Osteocyte (in vitro differentiated cells): ENCODE results near the gene RPRD2. TPM values are rescaled to one million over a fixed set of nuclear protein-coding genes. Genes with fewer than 3 reads are reported as not detected.

Experiments used
- DNase-seq: peaks from one replicate; pipeline ENCODE4 v3.0.0; 2021; ENCODE audit warnings: mixed read lengths; ENCODE audit not compliant: unreplicated experiment; ENCODE audit errors: extremely low spot score
- H3K27ac Mint-ChIP-seq: one replicate; pipeline ENCODE4 v1.8.0; 2021; ENCODE audit warnings: mild to moderate bottlenecking, mixed read lengths; ENCODE audit not compliant: unreplicated experiment
- H3K27me3 Mint-ChIP-seq: one replicate; pipeline ENCODE4 v1.8.0; 2021; ENCODE audit warnings: mixed read lengths; ENCODE audit not compliant: unreplicated experiment
- H3K36me3 Mint-ChIP-seq: one replicate; pipeline ENCODE4 v1.8.0; 2021; ENCODE audit warnings: mixed read lengths; ENCODE audit not compliant: unreplicated experiment
- H3K4me1 Mint-ChIP-seq: one replicate; pipeline ENCODE4 v1.8.0; 2021; ENCODE audit warnings: mixed read lengths; ENCODE audit not compliant: unreplicated experiment
- H3K4me3 Mint-ChIP-seq: one replicate; pipeline ENCODE4 v1.8.0; 2021; ENCODE audit warnings: mild to moderate bottlenecking, moderate library complexity, mixed read lengths; ENCODE audit not compliant: unreplicated experiment
- H3K9me3 Mint-ChIP-seq: one replicate; pipeline ENCODE4 v1.8.0; 2021; ENCODE audit warnings: mixed read lengths; ENCODE audit not compliant: unreplicated experiment
- CTCF ChIP-seq: fragments of 200-600 bp; sonication (generic); IDR thresholded peaks from 2 replicates; pipeline ENCODE4 v1.5.0; 2021; ENCODE audit warnings: antibody characterized with exemption, mild to moderate bottlenecking, moderate library complexity
- total RNA-seq: library from RNA; stranded (reverse); gene quantifications from 2 replicates; pipeline ENCODE4 v1.2.1, GENCODE V29; 2021

The RPRD2 gene
- total RNA-seq, 1 donor from 2014 or later = 29.9 TPM

GRCh38 chr1:150515328-150516049, 151.5 kb downstream of the RPRD2 start, which contains the start of gene FALEC:
TSS of gene FALEC (plus strand) at chr1:150515752.
- Mint-ChIP-seq H3K27ac (peak within 1 kb of the TSS; percentile 75), H3K36me3 (peaks cover 7% of the 10 kb centered on the region), H3K27me3 (no peaks in the 10 kb centered on the region), H3K9me3 (no peaks in the 10 kb centered on the region), H3K4me3 (peak within 1 kb of the TSS; percentile 83), H3K4me1 (peaks cover 13% of the 10 kb centered on the region)
- DNase-seq = peak; percentile 99
- TF ChIP-seq CTCF = no peak

- Mint-ChIP-seq H3K27ac (peak overlapping the region; percentile 75), H3K4me1 (peaks cover 13% of the 10 kb centered on the region), H3K27me3 (no peaks in the 10 kb centered on the region), H3K36me3 (peaks cover 7% of the 10 kb centered on the region), H3K4me3 (peak overlapping the region; percentile 83), H3K9me3 (no peaks in the 10 kb centered on the region)
- no peak for TF ChIP-seq CTCF
- no peak for DNase-seq
These were observed 152.2 kb downstream of the RPRD2 start for GRCh38 chr1:150516050-150516591.

DNA sequence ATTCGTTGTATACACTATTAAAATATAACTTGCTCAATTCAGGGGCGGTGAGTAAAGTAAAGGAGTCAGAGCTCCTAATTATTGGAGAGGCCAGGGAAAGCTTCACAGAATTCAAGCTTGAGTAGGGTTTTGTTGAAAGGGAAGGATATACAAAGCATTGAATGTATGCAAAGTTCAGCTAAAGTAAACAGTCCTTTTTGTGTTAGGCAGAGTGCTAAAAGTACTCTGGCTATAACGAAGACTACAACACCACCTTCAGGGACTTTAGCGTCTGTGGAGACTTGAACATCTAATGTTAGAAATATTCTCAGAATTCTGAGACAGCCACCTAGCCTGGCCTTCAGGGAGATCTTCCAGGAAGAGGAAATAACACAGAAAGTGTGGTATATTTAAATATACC, 152.7 kb downstream of the RPRD2 start:
- H3K9me3 Mint-ChIP-seq = no peaks in the 10 kb centered on the region
- H3K27me3 Mint-ChIP-seq = no peaks in the 10 kb centered on the region
- H3K36me3 Mint-ChIP-seq = peaks cover 6% of the 10 kb centered on the region
- TF ChIP-seq CTCF = peak; percentile 22
- peaks cover 13% of the 10 kb centered on the region for H3K4me1 Mint-ChIP-seq
- no peak for DNase-seq
- H3K4me3 Mint-ChIP-seq = peak overlapping the region; percentile 83
- H3K27ac Mint-ChIP-seq = no peak overlapping the region

GRCh38 chr1:150521196-150521968, 157.4 kb downstream of the RPRD2 start:
- no peak for DNase-seq
- no peaks in the 10 kb centered on the region for H3K36me3 Mint-ChIP-seq
- no peak for TF ChIP-seq CTCF

DNA sequence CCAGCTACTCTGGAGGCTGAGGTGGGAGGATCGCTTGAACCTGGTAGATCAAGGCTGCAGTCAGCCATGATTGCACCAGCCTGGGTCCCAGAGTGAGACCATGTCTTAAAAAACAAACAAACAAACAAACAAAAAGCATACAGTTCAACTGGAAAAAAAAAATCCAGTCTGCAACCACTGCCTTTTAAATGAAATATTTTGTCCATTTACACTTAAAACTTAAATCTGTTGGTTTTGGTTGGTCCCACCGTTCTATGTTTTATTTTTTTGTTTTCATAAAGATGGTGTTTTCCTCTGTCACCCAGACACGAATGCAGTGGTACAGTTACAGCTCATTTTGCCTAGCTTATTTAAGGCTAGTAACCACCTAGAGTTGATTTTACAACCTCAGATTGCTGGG, 161.4 kb downstream of the RPRD2 start:
- Mint-ChIP-seq H3K27ac (no peak overlapping the region), H3K9me3 (no peaks in the 10 kb centered on the region), H3K36me3 (no peaks in the 10 kb centered on the region), H3K4me1 (peaks cover 2% of the 10 kb centered on the region), H3K27me3 (no peaks in the 10 kb centered on the region), H3K4me3 (no peak overlapping the region)
- DNase-seq = no peak
- TF ChIP-seq CTCF = no peak

More at GRCh38 chr1:150521196-150521968, 157.4 kb downstream of the RPRD2 start:
- H3K4me1 Mint-ChIP-seq = peaks cover 5% of the 10 kb centered on the region
- H3K27me3 Mint-ChIP-seq = no peaks in the 10 kb centered on the region
- H3K4me3 Mint-ChIP-seq = no peak overlapping the region
- no peak overlapping the region for H3K27ac Mint-ChIP-seq
- no peaks in the 10 kb centered on the region for H3K9me3 Mint-ChIP-seq
